HCT116 (cell line): ENCODE measurements around the gene RCAN3.

Experiments
- CTCF ChIP-seq, 3 experiments: fragments of 200-600 bp in 1 of 3; sonication (generic) in 1 of 3; IDR thresholded peaks in 2 of 3; conservative IDR thresholded peaks in 1 of 3; 2 replicates each; pipeline ENCODE4 v1.5.1; 2012 to 2017; ENCODE audit warnings: low read depth in 2 of 3, low read length in 2 of 3, antibody characterized with exemption in 1 of 3, borderline replicate concordance in 1 of 3, control low read depth in 1 of 3, mild to moderate bottlenecking in 1 of 3, mixed read lengths in 1 of 3, mixed run types in 1 of 3, moderate library complexity in 1 of 3; ENCODE audit not compliant: insufficient read depth in 1 of 3
- EGR1 ChIP-seq: IDR thresholded peaks from 2 replicates; pipeline ENCODE4 v1.6.1; 2012; ENCODE audit warnings: low read depth
- POLR2A ChIP-seq: IDR thresholded peaks from 2 replicates; pipeline ENCODE4 v1.7.0; 2011; ENCODE audit warnings: borderline replicate concordance; ENCODE audit not compliant: insufficient read depth, insufficient read length; ENCODE audit errors: extremely low read depth
- POLR2AphosphoS5 ChIP-seq: IDR thresholded peaks from 2 replicates; pipeline ENCODE4 v1.6.1; 2011; ENCODE audit warnings: mild to moderate bottlenecking, low read depth, low read length, moderate library complexity
- RAD21 ChIP-seq: IDR thresholded peaks from 2 replicates; pipeline ENCODE4 v1.6.1; 2012; ENCODE audit warnings: low read depth, mild to moderate bottlenecking
- SIN3A ChIP-seq: IDR thresholded peaks from 2 replicates; pipeline ENCODE4 v1.6.1; 2012; ENCODE audit warnings: low read depth
- SP1 ChIP-seq: IDR thresholded peaks from 2 replicates; pipeline ENCODE4 v1.6.1; 2012; ENCODE audit warnings: low read depth
- YY1 ChIP-seq: IDR thresholded peaks from 2 replicates; pipeline ENCODE4 v1.6.1; 2011; ENCODE audit warnings: low read length, low read depth, moderate library complexity, mild to moderate bottlenecking; ENCODE audit not compliant: insufficient replicate concordance; ENCODE audit errors: extremely low read depth

- TF ChIP-seq POLR2A (no peak), EGR1 (no peak), CTCF (IDR thresholded peaks at IDR 0.05 in 2 of 3, conservative IDR thresholded peaks at IDR 0.05 in 1 of 3; ENCODE audit: borderline replicate concordance in 1 of 3, insufficient read depth in 1 of 3, low read depth in 2 of 3, low read length in 2 of 3) (no peak), SIN3A (no peak), POLR2AphosphoS5 (no peak), RAD21 (no peak), YY1 (no peak), SP1 (no peak)
Observed at GRCh38 chr1:24526045-24526444, 23.4 kb downstream of the RCAN3 start.
